Caco-2 (cell line): Measurements from ENCODE around the gene RNF121. TPM values are rescaled to one million over a fixed set of nuclear protein-coding genes. Genes with fewer than 3 reads are reported as not detected.

Experiments used
- BruUV-seq: library from RNA; stranded (reverse); fragments of 400-500 nt; replicated peaks from 2 replicates; lab custom pipeline; 2021; lab: Mats Ljungman, UMichigan
- CTCF ChIA-PET: fragments of 300-600 bp; sonication (Branson Sonifier 250); formaldehyde crosslinking; loops from one replicate; lab custom pipeline; 2022; ENCODE audit warnings: antibody characterized with exemption; lab: Charles Lee
- POLR2A ChIA-PET: fragments of 300-600 bp; sonication (Branson Sonifier 250); formaldehyde crosslinking; loops from one replicate; lab custom pipeline; 2022; ENCODE audit warnings: antibody characterized with exemption; lab: Charles Lee
- DNase-seq, 2 experiments: peaks; one replicate each; pipeline versions ENCODE4 v3.0.0 to v3.0.0-alpha.2; 2020 to 2022
- H3K27me3 ChIP-seq: replicated peaks from 2 replicates; pipeline ENCODE4 v1.6.0; 2011; ENCODE audit warnings: low read length; ENCODE audit not compliant: control insufficient read depth, insufficient read depth
- H3K36me3 ChIP-seq: 2 replicates; pipeline ENCODE4 v1.5.1; 2011; ENCODE audit warnings: low read length; ENCODE audit not compliant: control insufficient read depth, insufficient read depth
- H3K4me1 ChIP-seq: fragments of 250-450 bp; sonication (Bioruptor Pico); 2 replicates; pipeline ENCODE4 v1.5.1; 2020; ENCODE audit warnings: mild to moderate bottlenecking
- H3K4me3 ChIP-seq: 2 replicates; pipeline ENCODE4 v1.5.1; 2011; ENCODE audit warnings: low read depth, mild to moderate bottlenecking, control low read depth, low read length
- H3K9me3 ChIP-seq: fragments of 250-450 bp; sonication (Bioruptor Pico); 2 replicates; pipeline ENCODE4 v1.5.1; 2020; ENCODE audit warnings: mild to moderate bottlenecking, moderate library complexity
- H3K27ac Mint-ChIP-seq: one replicate; pipeline ENCODE4 v1.8.0; 2022; ENCODE audit warnings: mixed read lengths; ENCODE audit not compliant: unreplicated experiment
- H3K27me3 Mint-ChIP-seq: one replicate; pipeline ENCODE4 v1.8.0; 2022; ENCODE audit warnings: mixed read lengths; ENCODE audit not compliant: insufficient read depth, unreplicated experiment
- H3K36me3 Mint-ChIP-seq: one replicate; pipeline ENCODE4 v1.8.0; 2022; ENCODE audit warnings: mild to moderate bottlenecking, mixed read lengths; ENCODE audit not compliant: insufficient read depth, unreplicated experiment
- H3K4me1 Mint-ChIP-seq: one replicate; pipeline ENCODE4 v1.8.0; 2022; ENCODE audit warnings: low read depth, mixed read lengths; ENCODE audit not compliant: unreplicated experiment
- H3K4me3 Mint-ChIP-seq: one replicate; pipeline ENCODE4 v1.8.0; 2022; ENCODE audit warnings: mild to moderate bottlenecking, moderate library complexity, mixed read lengths; ENCODE audit not compliant: unreplicated experiment
- H3K9me3 Mint-ChIP-seq: one replicate; pipeline ENCODE4 v1.8.0; 2022; ENCODE audit warnings: mixed read lengths; ENCODE audit not compliant: unreplicated experiment
- CTCF ChIP-seq, 2 experiments: fragments of 200-600 bp in 1 of 2; IDR thresholded peaks; 1 replicate in 1 of 2; 2 replicates in 1 of 2; pipeline versions ENCODE4 v1.5.1 to v1.8.0; 2011 to 2022; ENCODE audit warnings: antibody characterized with exemption in 1 of 2, control low read depth in 1 of 2, inconsistent platforms in 1 of 2, low read depth in 1 of 2, low read length in 1 of 2, mild to moderate bottlenecking in 1 of 2, moderate library complexity in 1 of 2; ENCODE audit not compliant: insufficient read depth in 1 of 2, severe bottlenecking in 1 of 2, unreplicated experiment in 1 of 2
- intact Hi-C: fragments of 100-400 bp; cut with micrococcal nuclease; formaldehyde crosslinking; loops from one replicate; pipeline ENCODE4 v1.10.0; 2022; ENCODE audit not compliant: unreplicated experiment
- total RNA-seq: library from RNA; stranded (reverse); gene quantifications from 2 replicates; pipeline ENCODE4 v1.2.3, GENCODE V29; 2022

Gene RNF121
- total RNA-seq, 1 experiment from 2014 or later, result 146 TPM

- no peak for TF ChIP-seq CTCF (IDR thresholded peaks at IDR 0.05; ENCODE audit: insufficient read depth in 1 of 2, low read depth in 1 of 2, low read length in 1 of 2, severe bottlenecking in 1 of 2, unreplicated experiment in 1 of 2)
- no peak for DNase-seq
- Mint-ChIP-seq H3K4me3 (no peak overlapping the region), H3K36me3 (peaks cover 9% of the 10 kb centered on the region), H3K27me3 (no peaks in the 10 kb centered on the region), H3K9me3 (no peaks in the 10 kb centered on the region), H3K27ac (no peak overlapping the region), H3K4me1 (peaks cover 9% of the 10 kb centered on the region)
- no peaks in the 10 kb centered on the region for H3K27me3 ChIP-seq
- H3K4me1 ChIP-seq, result no peaks in the 10 kb centered on the region
- H3K36me3 ChIP-seq, result no peaks in the 10 kb centered on the region
- BruUV-seq, result no TSS peak
- ChIA-PET POLR2A (no interaction called here), CTCF (no interaction called here)
- H3K9me3 ChIP-seq, result no peaks in the 10 kb centered on the region
- H3K4me3 ChIP-seq, result no peak overlapping the region
- intact Hi-C loops, result no loop called here
Measured at GRCh38 chr11:71936825-71937224, 8.0 kb downstream of the RNF121 start.

GRCh38 chr11:71937826-71938225 lies 9.0 kb downstream of the RNF121 start:
- H3K27ac Mint-ChIP-seq, result no peak overlapping the region
- TF ChIP-seq CTCF (IDR thresholded peaks at IDR 0.05; ENCODE audit: insufficient read depth in 1 of 2, low read depth in 1 of 2, low read length in 1 of 2, severe bottlenecking in 1 of 2, unreplicated experiment in 1 of 2), result no peak
- H3K4me3 ChIP-seq, result no peak overlapping the region
- H3K36me3 Mint-ChIP-seq, result peaks cover 9% of the 10 kb centered on the region
- no peaks in the 10 kb centered on the region for H3K9me3 Mint-ChIP-seq
- H3K36me3 ChIP-seq, result no peaks in the 10 kb centered on the region
- peaks cover 10% of the 10 kb centered on the region for H3K4me1 Mint-ChIP-seq
- no peaks in the 10 kb centered on the region for H3K9me3 ChIP-seq
- H3K4me3 Mint-ChIP-seq, result no peak overlapping the region
- no peaks in the 10 kb centered on the region for H3K27me3 ChIP-seq
- no peak for DNase-seq
- H3K27me3 Mint-ChIP-seq, result no peaks in the 10 kb centered on the region
- no TSS peak for BruUV-seq
- ChIA-PET CTCF (no interaction called here), POLR2A (interaction anchor here (0.6 kb wide), 1 partner anchor 9 kb away, joined by 4 read pairs; no protein-coding TSS in a partner anchor)
- no peaks in the 10 kb centered on the region for H3K4me1 ChIP-seq
- intact Hi-C loops, result no loop called here

- H3K9me3 ChIP-seq, result no peaks in the 10 kb centered on the region
- ChIA-PET CTCF (no interaction called here), POLR2A (no interaction called here)
- Mint-ChIP-seq H3K36me3 (peaks cover 24% of the 10 kb centered on the region), H3K9me3 (no peaks in the 10 kb centered on the region), H3K4me1 (peaks cover 20% of the 10 kb centered on the region), H3K27ac (no peak overlapping the region), H3K4me3 (no peak overlapping the region), H3K27me3 (no peaks in the 10 kb centered on the region)
- H3K27me3 ChIP-seq, result no peaks in the 10 kb centered on the region
- peaks cover 23% of the 10 kb centered on the region for H3K4me1 ChIP-seq
- BruUV-seq, result no TSS peak
- no peak for DNase-seq
- TF ChIP-seq CTCF (IDR thresholded peaks at IDR 0.05; ENCODE audit: insufficient read depth in 1 of 2, low read depth in 1 of 2, low read length in 1 of 2, severe bottlenecking in 1 of 2, unreplicated experiment in 1 of 2), result no peak
- intact Hi-C loops, result no loop called here
- H3K4me3 ChIP-seq, result no peak overlapping the region
- no peaks in the 10 kb centered on the region for H3K36me3 ChIP-seq
Measured at GRCh38 chr11:71940561-71941219, 11.8 kb downstream of the RNF121 start.
